Activated T-cell treated with anti-CD3 and anti-CD28 coated beads for 24 hours (primary cell): ENCODE data around the gene NQO1.
"Not testable (repeated sequence)": the region's sequence is repeated elsewhere in the genome, so short reads cannot be mapped to it uniquely, and the experiment has no call there.

Experiments used
- DNase-seq: peaks from one replicate; pipeline ENCODE4 v3.0.0-alpha.2; 2020; ENCODE audit warnings: low read depth

The NQO1 gene

GRCh38 chr16:69726313-69727060 lies at the start of gene NQO1:
Gene NQO1, minus strand, starts transcription at chr16:69726560. Its CDS starts 121 bp downstream, at chr16:69726439.
- peak; percentile 87 for DNase-seq

- DNase-seq = no peak
Measured at GRCh38 chr16:69775563-69775962, 49.2 kb upstream of the NQO1 start.

GRCh38 chr16:69773260-69773947 lies 47.0 kb upstream of the NQO1 start:
- DNase-seq = no peak

GRCh38 chr16:69771651-69771967 lies 45.2 kb upstream of the NQO1 start:
- no peak for DNase-seq

GRCh38 chr16:69769404-69769803 lies 43.0 kb upstream of the NQO1 start:
- no peak for DNase-seq

DNA sequence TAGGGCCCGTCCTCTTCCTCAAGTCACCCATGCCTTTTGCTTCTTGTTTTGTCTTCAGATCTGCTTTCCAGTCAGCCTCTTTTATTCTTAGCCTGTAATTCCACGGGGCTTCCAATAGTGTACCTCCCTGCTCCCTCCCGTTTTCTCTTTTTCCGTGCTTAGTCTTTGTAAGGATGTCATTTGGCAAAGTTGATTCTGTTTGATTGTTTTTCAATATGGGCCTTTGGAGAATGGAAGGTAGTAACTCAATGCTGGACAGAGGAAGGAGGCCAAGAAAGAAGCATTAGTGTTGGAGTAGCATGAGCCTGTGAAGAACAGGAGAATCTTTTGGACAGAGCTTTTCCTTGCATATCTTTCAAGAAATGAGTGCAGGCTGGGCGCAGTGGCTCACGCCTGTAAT lies 42.3 kb upstream of the NQO1 start:
- no peak for DNase-seq

- no peak for DNase-seq
Measured at GRCh38 chr16:69767459-69768229, 41.3 kb upstream of the NQO1 start.

DNA sequence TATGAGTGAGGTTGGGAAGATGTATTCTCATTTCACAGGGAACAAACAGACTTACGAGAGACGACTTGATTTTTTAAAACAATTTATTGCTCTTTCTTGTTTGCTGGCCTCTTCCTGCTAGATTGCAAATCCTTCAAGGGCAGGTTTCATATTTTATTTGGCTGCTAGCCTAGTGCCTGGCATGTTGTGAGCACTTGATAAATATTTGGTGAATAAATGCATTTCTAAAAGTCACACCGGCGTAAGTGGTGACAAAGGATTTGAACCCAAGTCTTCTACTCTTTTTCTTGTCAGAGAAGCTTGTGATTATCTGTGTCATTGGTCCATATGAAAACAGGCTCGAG lies 37.2 kb upstream of the NQO1 start:
- DNase-seq = no peak

DNA sequence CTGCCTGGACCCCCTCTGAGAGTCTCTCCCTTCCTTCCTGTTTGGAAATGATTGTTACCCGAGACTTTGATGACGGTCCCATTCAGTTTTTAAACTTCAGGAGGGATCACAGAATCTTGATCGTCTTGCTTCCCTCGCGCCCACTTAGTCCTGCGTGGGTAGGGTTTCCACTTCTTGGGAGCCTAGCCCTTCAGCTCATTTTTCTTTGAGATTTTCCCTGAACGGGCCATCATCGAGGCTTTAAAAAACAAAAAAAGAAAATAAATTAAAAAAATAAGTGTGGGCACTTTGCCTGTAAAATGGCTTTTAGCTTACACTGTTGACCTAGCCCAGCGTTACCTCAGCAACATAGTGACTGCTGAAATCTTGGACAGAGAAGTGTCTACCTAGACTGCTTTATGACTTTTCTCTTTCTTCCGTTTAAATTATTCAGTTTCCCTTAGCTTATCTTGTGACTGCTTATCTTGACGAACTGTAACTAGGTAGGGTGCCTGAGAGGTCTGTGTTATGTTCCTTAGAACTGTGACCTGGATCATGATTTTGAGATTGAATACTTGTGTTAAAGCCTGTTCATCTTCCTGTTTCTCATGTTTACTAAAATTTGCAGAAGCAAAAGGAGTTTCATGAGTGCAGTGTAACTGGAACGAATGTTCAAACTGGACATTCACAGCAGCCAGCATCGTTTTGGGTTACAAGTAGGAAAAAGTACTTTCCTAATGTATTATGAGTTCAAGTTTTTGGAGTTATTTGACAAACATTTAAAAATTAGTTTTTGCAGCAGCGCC lies 36.6 kb upstream of the NQO1 start:
- no peak for DNase-seq

GRCh38 chr16:69761983-69762813 lies 35.8 kb upstream of the NQO1 start, which contains the start of gene WWP2:
Gene WWP2, plus strand, starts transcription at chr16:69762332. Its CDS starts 24,679 bp downstream, at chr16:69787011.
- peak; percentile 63 for DNase-seq

- DNase-seq = not testable (repeated sequence)
Measured at GRCh38 chr16:69757375-69757774, 31.0 kb upstream of the NQO1 start.

DNA sequence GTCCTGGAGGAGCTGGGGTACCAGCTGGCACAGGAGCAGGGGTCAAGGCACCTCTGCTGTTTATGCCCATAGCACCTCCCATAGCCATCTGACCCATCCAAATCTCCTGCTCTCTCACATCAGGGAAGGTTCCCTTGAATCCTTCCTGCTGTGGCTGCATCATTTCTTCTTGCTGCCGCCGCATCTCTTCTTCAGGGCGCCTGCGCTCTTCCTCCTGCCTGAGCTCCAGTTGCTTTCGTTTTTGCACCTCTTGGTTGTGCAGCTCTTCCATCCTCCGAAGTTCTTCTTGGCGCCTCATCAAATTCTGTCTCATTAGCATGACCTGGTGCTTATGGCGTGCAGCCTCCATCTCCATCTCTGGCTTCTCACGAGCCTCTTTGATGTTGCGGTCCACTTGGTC lies 30.3 kb upstream of the NQO1 start:
- DNase-seq = no peak

DNA sequence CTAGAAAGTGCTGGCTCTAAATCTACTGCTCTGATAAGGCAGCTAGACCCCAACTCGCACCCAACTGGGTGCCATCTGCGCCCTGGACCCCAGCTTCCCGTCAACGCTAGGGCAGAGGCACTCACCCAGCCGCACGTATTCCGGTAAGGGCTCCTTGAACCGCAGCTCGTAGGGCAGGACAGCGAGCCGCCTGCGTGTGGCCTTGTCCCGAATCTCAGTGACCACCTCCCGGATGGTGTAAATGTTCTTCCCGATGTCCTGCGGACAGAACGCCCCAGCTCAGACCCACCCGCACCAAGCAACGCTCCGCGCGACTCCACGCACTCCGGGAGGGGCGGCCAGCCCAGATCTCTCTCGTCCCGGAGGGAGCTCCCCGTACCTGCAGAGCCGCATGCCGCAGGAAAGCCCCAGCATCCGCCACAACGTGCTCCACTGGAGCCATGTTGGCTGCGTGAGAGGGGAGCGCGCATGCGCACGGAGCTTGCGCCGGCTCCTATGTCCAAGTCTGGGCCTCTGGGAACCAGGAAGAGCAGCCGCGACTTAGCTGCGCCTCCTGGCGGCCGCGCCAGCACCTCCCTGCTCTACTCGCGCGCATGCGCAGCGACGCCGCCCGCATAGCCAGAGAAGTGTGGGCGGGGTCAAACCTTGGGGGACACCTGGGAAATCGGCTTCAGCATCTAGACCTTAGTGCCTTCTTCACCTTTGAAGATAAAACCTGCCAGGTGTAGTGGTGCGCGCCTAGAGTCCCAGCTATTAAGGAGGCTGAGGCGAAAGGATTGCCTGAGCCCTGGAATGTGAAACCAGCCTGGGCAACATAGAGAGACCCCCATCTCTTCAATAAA lies 28.3 kb upstream of the NQO1 start, which contains the start of gene NOB1:
Gene NOB1 (minus strand): TSS at position 458 of the 842 bp plus-strand sequence. CDS start 16 bp downstream, at position 442.
- DNase-seq = peak; percentile 93

GRCh38 chr16:69754143-69754468 lies 27.7 kb upstream of the NQO1 start:
- DNase-seq = no peak

DNA sequence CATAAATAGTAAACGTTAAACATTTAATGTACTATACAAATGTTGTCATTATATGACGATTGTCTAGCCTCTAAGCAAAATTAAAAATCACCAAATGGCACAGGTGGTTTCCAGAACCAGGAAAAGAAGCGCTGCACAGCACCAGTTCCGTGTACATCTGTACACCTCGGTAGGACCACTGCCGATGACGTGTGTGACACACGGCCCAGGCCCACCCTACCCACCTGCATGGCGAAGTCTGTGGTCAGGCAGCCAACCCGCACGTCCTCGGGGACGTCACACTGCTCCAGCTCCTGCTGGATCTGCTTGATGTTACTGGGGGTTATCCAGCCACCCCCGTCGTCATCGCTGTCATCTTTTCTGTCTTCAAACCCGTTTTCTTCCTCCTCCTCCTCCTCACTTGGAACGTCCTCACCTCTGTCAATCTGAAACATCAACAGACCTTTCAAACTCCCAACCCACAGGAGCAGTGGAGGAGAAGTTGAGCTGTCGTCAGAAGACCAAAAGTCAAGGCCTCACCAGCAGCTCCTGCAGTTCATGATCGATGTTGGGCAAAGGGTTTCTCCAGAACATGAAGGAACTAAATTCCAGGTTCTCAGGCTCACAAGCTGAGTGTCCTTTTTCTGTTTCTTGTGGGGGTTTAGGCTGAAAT lies 22.5 kb upstream of the NQO1 start:
- DNase-seq = no peak

- DNase-seq = no peak
Measured at GRCh38 chr16:69747115-69747514, 20.8 kb upstream of the NQO1 start.

GRCh38 chr16:69745959-69746358 lies 19.6 kb upstream of the NQO1 start:
- DNase-seq = no peak

DNA sequence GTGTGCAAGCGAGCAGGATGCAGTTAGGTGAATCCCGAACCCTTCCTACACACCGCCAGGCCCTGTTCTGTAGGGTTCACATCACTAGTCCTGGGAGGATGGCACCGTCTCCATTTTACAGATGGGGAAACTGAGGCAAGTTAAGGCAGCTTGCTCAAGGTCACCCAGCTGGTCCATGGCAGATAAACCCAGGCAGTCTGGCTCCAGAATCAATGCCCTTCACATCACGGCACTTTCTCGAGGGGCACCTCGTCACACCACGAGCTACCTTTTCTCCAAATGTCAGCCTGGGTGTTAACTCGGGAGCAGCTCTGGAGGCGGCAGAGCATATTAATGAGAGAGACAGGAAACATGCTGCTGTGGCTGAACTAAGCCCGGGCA lies 18.9 kb upstream of the NQO1 start:
- DNase-seq = no peak

DNA sequence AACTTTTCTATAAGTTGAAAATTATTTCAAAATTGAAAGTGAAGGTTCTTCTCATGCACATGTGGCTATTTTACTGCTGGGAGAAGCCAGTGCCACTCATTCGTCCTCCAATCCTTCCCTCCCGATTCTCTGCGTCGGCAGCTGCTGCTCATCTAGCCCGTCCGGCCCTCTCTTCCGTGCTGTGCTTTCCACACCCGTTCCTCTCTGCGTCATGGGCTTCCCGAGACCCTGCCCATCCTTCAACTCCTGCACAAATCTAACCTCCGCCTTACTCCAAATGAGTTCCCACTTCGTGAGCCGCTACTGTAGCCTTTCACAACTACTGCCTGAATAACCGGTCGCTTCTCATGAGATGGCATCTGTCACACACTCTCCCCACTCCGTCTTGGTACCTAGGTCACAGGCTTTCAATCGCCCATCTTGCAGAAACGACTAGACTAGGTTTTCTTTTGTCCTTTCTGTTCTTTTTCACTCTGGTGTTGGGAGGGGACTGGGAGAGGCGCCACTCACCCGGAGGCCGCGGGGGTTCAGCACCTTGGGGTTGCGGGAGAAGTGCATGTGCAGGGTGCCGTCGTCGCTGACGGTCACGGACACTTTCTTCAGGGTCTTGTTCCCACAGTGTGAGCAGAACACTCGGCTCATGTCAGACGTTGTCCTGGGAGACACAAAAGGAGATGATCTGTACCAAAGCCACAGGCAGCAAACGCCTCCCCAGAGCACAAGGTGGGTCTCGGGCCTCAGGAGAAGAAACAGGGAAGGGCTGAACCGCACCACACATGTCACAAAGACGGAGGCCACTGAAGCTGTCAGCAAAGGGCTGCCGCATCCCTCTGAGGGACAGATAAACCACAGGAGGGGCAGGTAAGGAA lies 18.2 kb upstream of the NQO1 start:
- DNase-seq = no peak
